Activated naive CD4-positive, alpha-beta T cell (primary cell): ENCODE measurements around the gene EPHA6.
"Not testable (repeated sequence)": the region's sequence is repeated elsewhere in the genome, so short reads cannot be mapped to it uniquely, and the experiment has no call there.

Experiments used
- DNase-seq, 4 experiments: peaks; one replicate each; lab custom pipeline; 2025; lab: John Stamatoyannopoulos, UW

EPHA6 gene

DNA sequence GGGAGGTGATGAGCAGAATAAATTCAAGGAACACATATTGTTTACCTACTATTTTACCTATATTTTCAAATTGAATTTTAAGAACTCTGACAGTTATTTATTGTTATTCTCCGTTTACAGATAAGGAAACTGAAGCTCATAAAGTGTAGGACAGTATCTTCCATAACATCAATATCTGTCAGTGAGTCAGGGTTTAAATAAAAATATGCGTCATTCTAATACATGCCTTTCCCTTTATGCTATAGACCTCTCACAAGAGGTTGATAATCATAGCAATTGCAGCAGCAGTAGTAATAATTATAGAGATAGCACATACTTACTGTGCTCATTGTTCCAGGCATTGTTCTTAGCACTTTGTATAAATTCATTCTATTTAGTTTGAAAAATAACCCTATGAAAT lies 101.1 kb downstream of the EPHA6 start:
- no peak for DNase-seq

DNA sequence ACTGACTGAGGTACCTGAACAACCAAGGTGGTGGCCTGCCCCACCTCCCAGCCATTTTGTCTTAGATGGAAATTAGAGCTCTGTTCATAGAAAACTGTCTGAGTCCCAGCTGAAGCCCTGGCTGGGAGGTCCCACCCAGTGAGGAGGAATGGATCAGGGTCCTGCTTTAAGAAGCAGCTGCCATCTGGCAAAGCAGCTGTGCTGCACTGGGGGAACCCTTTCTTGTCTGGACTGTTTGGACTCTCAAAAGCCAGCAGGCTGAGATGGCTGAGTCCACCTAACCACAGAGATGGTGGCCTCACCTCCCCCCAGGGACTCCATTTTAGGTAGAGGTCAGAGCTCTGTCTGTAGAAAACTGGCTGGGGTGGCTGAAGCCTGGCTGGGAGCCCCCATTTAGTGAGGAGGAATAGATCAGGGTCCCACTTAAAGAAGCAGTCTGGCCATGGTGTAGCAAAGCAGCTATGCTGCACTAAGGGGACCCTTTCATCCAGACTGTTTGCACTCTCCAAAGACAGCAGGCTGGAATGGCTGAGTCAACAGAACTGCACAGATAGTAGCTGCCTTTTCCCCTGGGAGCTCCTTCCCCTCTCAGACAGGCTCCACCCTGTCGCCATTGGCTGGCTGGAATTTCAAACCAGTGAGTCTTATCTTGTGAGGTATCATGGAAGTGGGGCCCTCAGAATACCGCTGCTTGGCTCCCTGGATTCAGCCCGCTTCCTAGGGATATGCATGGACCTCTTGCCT lies 116.9 kb downstream of the EPHA6 start:
- DNase-seq, result no peak

DNA sequence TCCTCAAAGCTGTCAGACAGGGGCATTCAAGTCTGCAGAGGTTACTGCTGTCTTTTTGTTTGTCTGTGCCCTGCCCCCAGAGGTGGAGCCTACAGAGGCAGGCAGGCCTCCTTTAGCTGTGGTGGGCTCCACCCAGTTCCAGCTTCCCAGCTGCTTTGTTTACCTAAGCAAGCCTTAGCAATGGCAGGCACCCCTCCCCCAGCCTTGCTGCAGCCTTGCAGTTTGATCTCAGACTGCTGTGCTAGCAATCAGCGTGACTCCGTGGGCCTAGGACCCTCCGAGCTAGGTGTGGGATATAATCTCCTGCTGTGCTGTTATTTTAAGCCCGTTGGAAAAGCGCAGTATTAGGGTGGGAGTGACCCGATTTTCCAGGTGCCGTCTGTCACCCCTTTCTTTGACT lies 127.7 kb downstream of the EPHA6 start:
- not testable (repeated sequence) for DNase-seq

DNA sequence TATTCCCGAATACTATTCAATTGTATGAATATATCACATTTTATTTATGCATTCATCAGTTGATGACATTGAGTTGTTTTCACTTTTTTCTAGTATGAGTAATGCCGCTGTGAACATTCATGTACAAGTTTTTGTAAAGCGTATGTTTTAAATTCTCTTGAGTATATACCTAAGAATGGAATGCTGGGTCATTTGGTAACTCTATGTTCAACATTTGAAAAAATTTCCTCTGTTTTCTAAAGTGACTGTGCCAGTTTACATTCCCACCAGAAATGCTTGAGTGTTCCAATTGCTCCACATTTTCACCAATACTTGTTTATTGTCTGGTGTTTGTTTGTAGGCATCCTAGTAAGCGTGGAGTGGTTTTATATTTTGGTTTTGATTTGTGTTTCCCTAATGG lies 144.5 kb downstream of the EPHA6 start:
- no peak for DNase-seq

DNA sequence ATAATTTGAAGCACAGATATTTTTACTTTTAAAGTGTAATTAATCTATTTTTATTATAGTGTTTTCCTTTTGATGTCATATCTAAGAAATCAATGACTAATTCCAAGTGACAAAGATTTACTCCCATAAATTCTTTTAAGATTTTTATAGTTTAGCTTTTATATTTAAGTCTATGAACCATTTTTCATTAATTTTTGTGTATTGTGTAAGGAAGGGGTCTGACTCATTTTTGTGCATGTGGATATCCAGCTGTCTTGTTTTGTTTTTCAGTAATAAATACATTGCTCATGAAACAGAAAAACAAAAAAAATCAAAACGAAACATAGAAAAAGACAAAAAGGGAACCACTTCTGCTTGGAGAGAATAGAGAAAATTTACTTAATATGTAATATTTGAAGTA lies 145.1 kb downstream of the EPHA6 start:
- DNase-seq, result no peak

DNA sequence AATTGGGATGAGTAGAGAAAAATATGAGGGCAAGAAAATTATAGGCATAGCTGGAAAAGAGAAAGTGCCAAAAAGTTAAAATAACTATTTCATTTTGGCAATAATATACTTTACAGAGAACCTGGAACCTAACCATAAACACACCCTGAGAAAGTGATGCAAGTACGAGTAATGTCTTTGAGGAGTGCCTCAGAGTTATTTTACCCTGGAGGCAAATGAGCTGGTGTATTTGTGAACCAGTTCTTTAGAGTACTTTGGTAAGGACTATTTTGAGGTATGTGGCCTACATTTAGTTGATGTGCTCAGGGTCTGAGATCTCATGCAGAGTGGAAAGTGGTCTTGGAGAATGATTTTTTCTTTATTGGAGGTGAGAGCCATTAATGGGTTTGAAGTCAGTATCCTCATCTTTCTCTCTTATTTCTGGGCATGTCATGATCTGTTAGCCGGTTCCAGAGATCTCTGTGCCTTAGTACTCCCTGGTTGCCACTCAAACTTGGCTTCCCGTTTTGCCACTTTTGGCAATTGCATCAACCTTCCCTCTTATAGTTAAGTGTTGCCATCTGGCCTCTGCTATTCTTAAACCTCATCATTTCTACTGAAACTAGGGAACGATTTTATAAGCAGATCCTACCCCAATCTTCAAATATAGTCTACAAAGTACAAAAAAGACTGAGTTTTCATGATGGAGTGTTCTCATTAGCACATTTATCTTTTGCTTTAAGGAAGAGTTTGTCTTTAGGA lies 145.7 kb downstream of the EPHA6 start:
- no peak for DNase-seq

DNA sequence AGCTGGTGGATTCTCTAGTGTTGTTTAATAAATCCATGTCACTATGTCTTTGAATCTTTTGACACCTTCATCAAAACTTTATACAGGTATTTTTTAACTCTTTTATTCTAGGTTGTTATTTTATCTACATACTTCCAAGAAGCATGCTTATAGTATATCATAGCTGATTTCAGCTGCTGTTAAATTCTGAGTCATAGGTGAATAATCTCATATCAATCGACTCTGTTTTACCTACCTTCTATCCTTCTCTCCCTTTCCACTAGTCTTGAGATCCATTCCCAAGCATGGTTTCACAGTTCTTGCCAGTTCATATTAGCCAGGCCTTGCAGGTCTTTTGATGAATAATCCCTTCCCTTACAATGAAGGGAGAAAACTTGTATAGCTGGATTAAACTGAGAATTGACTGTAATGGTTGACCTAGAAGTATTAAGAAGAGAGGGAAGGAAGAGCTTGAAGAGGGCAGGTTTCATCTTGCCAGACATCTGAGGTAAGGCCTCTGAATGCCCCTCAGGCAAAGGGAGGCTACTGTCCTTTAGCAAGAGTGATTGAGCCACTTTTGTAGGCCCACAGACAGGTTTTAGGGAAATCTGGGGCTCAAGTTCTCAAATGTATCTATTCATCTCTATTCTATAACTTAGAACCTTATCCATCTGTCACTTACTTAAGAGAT lies 146.4 kb downstream of the EPHA6 start:
- DNase-seq, result no peak

DNA sequence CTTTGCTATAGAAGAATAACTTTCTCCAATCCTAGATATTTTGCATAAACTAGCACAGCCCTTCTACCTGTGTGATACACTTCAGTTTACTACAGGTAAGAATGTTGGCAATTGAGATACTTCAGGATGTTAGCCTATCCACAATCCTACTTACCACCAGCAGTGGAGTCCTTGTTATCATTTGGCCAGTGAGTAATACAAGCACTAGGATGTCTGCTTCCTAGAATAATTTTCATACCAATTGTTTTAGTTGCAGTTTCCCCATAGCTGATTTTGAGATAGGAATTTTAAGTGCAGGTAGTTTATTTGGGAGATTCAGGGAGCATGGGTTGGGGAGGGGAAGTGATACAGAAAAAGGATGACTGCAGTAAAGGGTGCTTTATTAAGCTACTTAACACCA lies 147.2 kb downstream of the EPHA6 start:
- DNase-seq, result no peak

DNA sequence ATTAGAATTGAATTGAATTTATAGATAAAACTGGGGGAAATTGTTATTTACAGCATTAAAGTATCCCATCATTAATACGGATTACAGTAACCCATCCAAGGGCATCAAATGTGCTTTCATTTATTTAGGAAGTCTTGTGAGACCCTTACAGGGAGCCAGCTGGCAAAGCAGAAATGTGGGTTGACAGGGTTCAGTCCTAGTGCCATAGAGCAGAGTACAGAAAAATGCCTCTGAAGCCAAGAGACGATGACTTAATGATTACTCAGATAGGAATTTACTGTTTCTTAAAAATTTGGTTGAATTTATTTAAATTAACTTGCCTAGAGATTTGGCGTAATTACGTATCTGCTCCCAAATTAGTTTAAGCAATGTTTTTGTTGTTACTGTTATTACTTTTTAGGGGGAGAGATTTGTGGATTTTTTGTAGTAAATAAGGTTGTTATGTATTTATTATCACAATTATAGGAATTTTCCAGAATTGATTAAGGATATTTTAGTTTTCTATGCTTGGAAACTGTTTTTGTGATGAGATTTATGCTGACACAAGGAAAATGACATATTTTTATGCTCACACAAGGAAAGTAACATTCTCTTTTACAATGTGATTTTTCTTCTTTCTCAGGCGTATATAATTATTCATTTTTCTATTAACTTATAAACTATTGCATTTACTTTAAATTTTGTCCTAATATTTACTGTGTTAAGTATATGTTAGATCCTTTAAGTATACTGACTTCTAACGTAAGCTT lies 152.0 kb downstream of the EPHA6 start:
- no peak for DNase-seq

DNA sequence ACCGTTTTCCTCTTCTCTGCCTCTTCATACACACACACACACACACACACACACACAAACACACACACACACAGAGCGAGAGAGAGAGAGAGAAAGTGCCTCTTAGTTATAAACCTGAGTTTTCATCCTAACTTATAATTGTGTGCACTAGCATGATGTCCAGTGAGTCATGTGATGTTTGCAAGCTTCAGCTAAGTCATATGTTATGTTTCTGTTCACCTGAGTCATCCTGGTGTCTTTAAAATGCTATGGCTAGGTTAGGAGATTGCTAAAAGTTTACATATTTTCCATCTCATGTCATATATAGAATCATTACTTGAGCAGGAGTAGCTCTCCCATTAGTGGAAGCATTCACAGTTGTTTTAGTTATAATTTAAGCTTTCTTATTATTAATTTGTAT lies 155.8 kb downstream of the EPHA6 start:
- DNase-seq, result no peak

DNA sequence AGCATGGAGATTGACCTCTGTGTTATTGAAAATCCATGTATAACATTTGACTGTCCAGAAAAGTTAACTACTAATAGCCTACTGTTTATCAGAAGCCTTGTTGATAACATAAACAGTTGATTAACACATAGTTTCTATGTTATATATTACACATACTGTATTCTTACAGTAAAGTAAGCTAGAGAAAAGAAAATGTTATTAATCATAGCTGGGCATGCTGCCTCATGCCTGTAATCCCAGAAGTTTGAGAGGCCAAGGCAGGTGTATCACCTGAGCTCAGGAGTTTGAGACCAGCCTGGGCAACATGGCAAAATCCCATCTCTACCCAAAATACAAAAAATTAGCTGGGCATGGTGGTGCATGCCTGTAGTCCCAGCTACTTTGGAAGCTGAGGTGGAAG lies 163.3 kb downstream of the EPHA6 start:
- DNase-seq, result no peak

DNA sequence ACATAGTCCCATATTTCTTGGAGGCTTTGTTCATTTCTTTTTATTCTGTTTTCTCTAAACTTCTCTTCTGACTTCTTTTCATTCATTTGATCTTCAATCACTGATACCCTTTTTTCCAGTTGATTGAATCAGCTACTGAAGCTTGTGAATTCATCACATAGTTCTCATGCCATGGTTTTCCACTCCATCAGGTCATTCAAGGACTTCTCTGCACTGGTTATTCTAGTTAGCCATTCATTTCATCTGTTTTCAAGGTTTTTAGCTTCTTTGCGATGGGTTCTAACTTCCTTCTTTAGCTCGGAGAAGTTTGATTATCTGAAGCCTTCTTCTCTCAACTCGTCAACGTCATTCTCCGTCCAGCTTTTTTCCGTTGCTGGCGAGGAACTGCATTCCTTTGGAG lies 169.3 kb downstream of the EPHA6 start:
- not testable (repeated sequence) for DNase-seq

DNA sequence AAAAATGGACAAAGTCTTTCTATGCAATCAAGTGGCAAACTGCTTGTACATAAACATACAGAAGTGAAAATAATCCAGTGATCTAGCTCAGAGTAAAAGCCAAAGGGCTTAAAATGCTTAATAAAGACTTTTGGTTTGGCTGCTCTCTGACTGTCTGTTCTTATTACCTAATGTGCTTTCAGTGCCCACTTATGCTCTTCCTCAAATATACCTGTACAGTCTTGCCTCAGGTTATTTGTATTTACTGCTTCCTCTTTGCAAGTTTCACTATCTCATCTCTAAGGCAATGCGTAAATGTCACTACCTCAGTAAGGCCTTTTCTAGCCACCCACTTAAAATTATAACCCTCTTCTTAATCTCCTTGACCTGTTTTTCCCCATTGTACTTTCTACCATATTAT lies 171.8 kb downstream of the EPHA6 start:
- DNase-seq, result no peak

DNA sequence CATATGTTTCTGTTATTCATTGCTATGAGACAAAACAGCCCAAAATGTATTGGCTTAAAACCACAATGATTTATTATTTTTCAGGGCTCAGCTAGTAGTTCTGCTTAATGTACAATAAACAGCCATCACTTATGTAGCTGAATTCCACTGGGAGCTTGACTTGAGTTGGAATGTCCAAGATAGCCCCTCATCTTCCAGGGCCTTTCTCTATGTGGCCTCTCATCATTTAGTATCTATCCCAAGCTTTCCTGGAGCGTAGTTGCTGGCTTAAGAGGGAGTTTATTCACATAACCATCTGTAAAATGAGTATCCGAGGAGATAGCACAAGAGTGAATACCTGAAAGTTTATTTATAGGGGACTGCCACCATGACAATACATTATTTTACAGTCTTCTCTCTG lies 176.8 kb downstream of the EPHA6 start:
- DNase-seq, result no peak

DNA sequence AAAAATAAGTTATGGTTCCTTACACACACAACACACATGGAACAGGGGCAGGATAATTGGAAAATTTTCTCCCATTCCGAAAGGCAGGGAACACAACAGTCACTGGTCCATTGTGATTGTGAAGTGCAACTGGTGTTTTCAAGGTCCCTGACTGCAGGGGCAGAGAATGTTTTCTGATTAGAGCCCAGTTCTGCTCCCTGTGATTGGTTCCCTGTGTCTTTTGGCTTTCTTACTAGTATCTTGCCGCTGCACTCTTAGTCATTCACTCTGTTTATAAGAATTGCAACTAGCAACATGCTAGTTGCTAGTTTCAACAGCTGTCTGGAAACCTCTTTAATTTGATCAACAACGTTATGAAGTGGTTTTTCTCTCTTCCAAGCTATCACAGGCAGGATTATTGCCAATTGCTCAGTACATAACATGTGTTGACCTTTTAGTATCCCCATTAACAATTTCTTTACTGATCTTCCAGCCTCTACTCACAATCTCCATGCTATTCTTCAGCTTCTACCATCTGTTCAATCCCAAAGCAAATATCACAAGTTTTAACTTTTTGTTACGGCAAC lies 177.5 kb downstream of the EPHA6 start:
- DNase-seq, result no peak

DNA sequence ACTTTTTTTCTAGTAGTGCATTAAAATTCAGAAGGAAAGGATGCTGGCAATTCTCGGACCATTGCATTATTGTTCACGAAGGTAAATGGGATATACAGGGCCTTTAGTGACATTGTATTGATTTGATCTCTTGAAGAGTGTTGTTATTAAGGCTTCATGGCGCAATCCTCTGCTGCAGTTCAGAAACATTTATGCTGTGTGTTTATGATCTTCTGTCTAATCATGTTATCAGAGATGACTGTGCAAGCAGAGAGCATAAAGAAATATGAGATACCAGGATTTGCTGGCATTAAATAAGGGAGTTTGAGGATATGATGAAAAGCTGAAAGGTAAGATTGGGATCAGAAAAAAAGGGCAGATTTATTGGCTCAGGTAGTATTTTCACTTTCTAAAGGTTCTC lies 180.6 kb downstream of the EPHA6 start:
- DNase-seq, result no peak

DNA sequence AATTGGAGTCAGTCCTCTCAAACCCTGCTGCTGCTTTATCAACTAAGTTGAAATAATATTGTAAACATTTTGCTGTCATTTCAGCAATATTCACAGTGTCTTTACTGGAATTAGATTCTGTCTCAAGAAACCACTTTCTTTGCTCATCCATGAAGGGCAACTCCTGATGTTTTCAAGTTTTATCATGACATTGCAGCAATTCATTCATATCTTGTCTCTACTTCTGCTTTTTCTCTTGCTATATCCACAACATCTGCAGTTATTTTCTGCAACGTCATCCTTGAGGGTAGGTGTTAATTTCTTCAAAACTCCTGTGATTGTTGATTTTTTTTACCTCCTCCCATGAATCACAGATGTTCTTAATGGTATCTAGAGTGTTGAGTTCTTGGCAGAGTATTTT lies 181.6 kb downstream of the EPHA6 start:
- DNase-seq, result no peak

DNA sequence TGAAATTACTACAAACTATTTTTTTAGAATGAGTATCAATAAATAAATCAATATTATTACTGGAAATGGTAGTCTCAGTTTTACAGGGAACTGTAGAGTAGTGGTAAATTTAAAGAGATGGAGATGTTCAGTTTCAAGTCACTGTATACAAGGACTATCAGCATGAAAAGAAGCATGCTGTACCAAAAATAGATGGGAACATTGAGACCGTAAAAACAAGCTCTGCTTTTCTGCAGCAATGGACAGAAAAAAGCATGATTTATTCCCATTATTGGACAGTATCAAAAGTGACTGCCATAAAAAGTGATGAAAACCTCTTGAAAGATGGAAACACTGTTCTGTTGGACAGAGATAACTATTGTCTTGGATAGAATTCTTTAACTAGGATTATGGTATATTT lies 187.2 kb downstream of the EPHA6 start:
- DNase-seq, result no peak

DNA sequence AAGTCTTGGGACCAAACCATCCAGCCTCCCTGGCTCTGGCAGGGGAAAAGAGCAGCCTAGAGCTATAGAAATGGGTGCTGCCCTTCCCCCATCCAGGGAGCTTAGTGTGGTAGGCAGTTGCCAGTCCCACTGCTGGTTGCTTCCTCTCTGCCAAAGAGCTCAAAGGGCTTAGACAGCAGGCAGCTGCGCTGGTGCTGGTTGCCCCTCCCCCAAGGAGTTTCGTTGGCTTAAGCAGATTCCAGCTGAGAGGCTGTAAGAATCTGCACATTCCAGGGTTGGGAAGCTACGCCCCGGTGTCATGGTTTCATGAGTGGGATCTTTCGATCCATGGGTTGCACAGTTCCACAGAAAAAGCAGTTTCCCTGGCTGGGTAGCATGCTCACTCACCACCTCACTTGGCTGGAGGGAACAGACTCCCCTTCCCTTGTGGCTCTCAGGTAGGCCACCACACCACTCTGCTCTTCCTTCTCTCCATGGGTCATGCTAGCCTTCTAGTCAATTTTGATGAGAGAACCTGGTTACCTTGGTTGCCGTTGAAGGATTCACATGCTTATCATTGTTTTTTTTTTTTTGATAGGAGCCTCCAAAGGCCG lies 195.1 kb downstream of the EPHA6 start:
- DNase-seq, result no peak

DNA sequence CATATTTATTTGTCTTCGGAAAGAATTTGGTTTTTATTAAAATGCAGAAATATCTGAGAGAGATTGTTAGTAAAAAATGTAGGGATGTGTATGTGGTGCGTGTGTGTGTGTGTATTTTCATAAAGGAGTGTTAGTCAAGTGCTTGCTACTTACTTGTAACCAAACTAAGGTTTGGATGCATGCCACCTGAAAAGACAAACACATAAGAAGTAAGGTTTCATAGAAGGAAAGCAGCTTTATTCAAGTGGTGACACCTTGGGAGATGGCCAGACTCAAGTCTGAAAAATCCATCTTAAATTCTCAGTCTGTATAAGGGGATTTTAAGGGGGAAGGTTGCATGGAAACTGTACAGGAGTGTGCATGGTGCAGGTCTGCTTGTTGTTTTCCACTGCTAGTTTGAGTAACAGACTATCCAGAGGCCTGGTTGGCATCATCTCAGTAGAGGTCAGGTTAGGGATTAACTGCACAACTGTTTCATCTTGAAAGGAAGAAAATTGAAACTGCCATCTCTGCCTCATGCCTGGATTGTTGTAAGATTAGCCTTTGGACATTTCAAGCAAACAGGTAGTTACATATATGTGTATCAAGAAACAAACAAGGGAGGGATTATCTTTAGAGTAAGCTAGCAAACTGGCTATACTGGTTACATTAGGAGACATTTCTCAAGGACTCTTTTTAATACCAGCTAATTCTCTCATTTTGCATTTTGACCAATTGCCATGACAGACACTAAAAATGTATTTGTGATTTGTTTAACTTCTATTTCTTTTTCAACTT lies 196.7 kb downstream of the EPHA6 start:
- no peak for DNase-seq

DNA sequence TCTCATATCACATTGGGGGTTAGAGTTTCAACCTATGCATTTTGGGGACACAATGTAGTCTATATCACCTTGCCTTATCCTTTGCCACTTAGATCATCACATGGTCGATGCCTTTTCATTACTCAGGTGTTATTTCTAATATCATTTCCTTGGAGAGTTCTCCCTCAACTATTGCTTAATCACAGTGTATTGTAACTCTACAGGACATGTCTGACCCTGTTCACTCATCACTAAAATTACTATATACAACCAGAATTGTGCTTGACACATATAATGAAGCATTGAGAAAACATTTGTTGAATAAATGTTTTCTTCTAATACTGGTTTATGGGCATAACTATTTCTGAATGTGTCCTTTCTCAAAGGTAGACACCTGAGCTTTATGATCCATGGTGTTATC lies 207.4 kb downstream of the EPHA6 start:
- DNase-seq, result no peak
